ENCODE measurements around the gene FIGNL2. TPM values are rescaled to one million over a fixed set of nuclear protein-coding genes. Genes with fewer than 3 reads are reported as not detected.

The FIGNL2 gene
- total RNA-seq, 4 donors from 2014 or later, result not detected

DNA sequence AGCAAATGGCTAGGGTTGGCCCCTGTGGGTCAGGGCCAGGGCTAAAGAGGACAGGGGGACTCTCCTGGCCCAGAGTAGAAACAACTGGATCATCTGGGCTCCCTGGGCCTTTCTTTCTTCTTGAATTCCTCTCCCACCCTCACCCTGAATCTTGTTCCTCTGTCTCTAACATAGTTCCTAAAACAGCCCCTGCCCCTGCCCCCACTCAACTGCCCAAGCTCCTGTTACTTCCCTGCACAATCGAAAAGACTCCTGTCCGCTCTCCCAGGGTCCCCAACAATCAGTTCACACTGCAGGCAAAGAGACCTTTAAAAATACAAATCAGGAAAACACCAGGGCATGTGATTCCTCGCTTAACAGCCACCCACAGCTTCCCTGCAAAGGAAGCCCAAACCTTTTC lies 21.4 kb upstream of the FIGNL2 start:
- in situ Hi-C loops (cut with MboI; ENCODE audit: low pct_ligation_motif_present in 1 of 4, low pct_unique_long_range_greater_than_20kb in 1 of 4, low sequenced_read_pairs in 3 of 4), result no loop called here
- H3K27ac ChIP-seq, result no peak overlapping the region
- no peaks in the 10 kb centered on the region for H3K9me3 ChIP-seq
- 56 to 77% methylated on average over 3 of the region's 3 CpGs for WGBS, 2 donors (ENCODE audit: low coverage in 1 of 2)
- intact Hi-C loops (cut with DNase I; ENCODE audit: low total_unique reads), result no loop called here
- peaks cover 49% of the 10 kb centered on the region for H3K27me3 ChIP-seq
- no peak for DNase-seq
- H3K4me1 ChIP-seq, result peaks cover 8 to 22% (median 13%) of the 10 kb centered on the region in 4 donors
- H3K4me3 ChIP-seq, result no peak overlapping the region
- H3K36me3 ChIP-seq, result no peaks in the 10 kb centered on the region
- no peak for TF ChIP-seq POLR2AphosphoS5 (IDR thresholded peaks at IDR 0.05)
- TF ChIP-seq CTCF (IDR thresholded peaks at IDR 0.05), result no peak
- TF ChIP-seq POLR2A (IDR thresholded peaks at IDR 0.05), result no peak
- no peak for TF ChIP-seq EP300 (IDR thresholded peaks at IDR 0.05; ENCODE audit: low read depth)

- Histone ChIP-seq H3K4me3 (peak overlapping the region; percentile 14 to 40 (median 26)), H3K4me1 (peaks cover 8 to 25% (median 14%) of the 10 kb centered on the region in 4 donors), H3K9me3 (no peaks in the 10 kb centered on the region), H3K27me3 (peaks cover 54% of the 10 kb centered on the region), H3K36me3 (no peaks in the 10 kb centered on the region), H3K27ac (no peak overlapping the region)
- TF ChIP-seq POLR2A (IDR thresholded peaks at IDR 0.05) (no peak), CTCF (IDR thresholded peaks at IDR 0.05) (no peak), POLR2AphosphoS5 (IDR thresholded peaks at IDR 0.05) (no peak), EP300 (IDR thresholded peaks at IDR 0.05; ENCODE audit: low read depth) (no peak)
- WGBS, 2 donors (ENCODE audit: low coverage in 1 of 2), result 51% methylated on average over 15 of the region's 20 CpGs; no CpG with 5 or more reads in 1 of the 2 donors
- no peak for DNase-seq
- intact Hi-C loops (cut with DNase I; ENCODE audit: low total_unique reads), result no loop called here
- in situ Hi-C loops (cut with MboI; ENCODE audit: low pct_ligation_motif_present in 1 of 4, low pct_unique_long_range_greater_than_20kb in 1 of 4, low sequenced_read_pairs in 3 of 4), result no loop called here
These were observed 21.0 kb upstream of the FIGNL2 start for GRCh38 chr12:51869496-51869865.

- Histone ChIP-seq H3K36me3 (no peaks in the 10 kb centered on the region), H3K27me3 (peaks cover 59% of the 10 kb centered on the region), H3K27ac (no peak overlapping the region), H3K9me3 (no peaks in the 10 kb centered on the region), H3K4me1 (peaks cover 10 to 30% (median 19%) of the 10 kb centered on the region in 4 donors), H3K4me3 (peak overlapping the region; percentile 14 to 40 (median 26))
- 3 to 12% methylated on average over 6 to 23 of the region's 67 CpGs for WGBS, 2 donors (ENCODE audit: low coverage in 1 of 2)
- TF ChIP-seq EP300 (IDR thresholded peaks at IDR 0.05; ENCODE audit: low read depth) (no peak), POLR2AphosphoS5 (IDR thresholded peaks at IDR 0.05) (no peak), CTCF (IDR thresholded peaks at IDR 0.05) (no peak), POLR2A (IDR thresholded peaks at IDR 0.05) (no peak)
- intact Hi-C loops (cut with DNase I; ENCODE audit: low total_unique reads), result no loop called here
- in situ Hi-C loops (cut with MboI; ENCODE audit: low pct_ligation_motif_present in 1 of 4, low pct_unique_long_range_greater_than_20kb in 1 of 4, low sequenced_read_pairs in 3 of 4), result no loop called here
- DNase-seq, result no peak
These were observed 20.4 kb upstream of the FIGNL2 start for GRCh38 chr12:51868821-51869495.

- H3K36me3 ChIP-seq, result no peaks in the 10 kb centered on the region
- H3K4me1 ChIP-seq, result peaks cover 14 to 37% (median 23%) of the 10 kb centered on the region in 4 donors
- WGBS, 2 donors (ENCODE audit: low coverage in 1 of 2), result 94% methylated on average over 3 to 12 of the region's 12 CpGs
- no peak for TF ChIP-seq CTCF (IDR thresholded peaks at IDR 0.05)
- TF ChIP-seq EP300 (IDR thresholded peaks at IDR 0.05; ENCODE audit: low read depth), result no peak
- no peak for TF ChIP-seq POLR2AphosphoS5 (IDR thresholded peaks at IDR 0.05)
- TF ChIP-seq POLR2A (IDR thresholded peaks at IDR 0.05), result no peak
- intact Hi-C loops (cut with DNase I; ENCODE audit: low total_unique reads), result no loop called here
- H3K4me3 ChIP-seq, result no peak overlapping the region
- no peaks in the 10 kb centered on the region for H3K9me3 ChIP-seq
- H3K27me3 ChIP-seq, result peaks cover 69% of the 10 kb centered on the region
- in situ Hi-C loops (cut with MboI; ENCODE audit: low pct_ligation_motif_present in 1 of 4, low pct_unique_long_range_greater_than_20kb in 1 of 4, low sequenced_read_pairs in 3 of 4), result no loop called here
- DNase-seq, result no peak
- no peak overlapping the region for H3K27ac ChIP-seq
These were observed 19.4 kb upstream of the FIGNL2 start for GRCh38 chr12:51867796-51868428.
